CD4-positive, alpha-beta T cell treated with Interleukin-2 at 100 ng/mL for 4 hours (primary cell): Measurements from ENCODE around the gene FBXW7.
A peak's percentile ranks its signal among the peaks of the same experiment; 100 is the strongest.

Experiments
- DNase-seq: peaks from one replicate; pipeline ENCODE4 v3.0.0-alpha.2; 2020; ENCODE audit warnings: low spot score

The FBXW7 gene

GRCh38 chr4:152544533-152544932, 8.6 kb upstream of the FBXW7 start:
- peak; percentile 35 for DNase-seq

DNA sequence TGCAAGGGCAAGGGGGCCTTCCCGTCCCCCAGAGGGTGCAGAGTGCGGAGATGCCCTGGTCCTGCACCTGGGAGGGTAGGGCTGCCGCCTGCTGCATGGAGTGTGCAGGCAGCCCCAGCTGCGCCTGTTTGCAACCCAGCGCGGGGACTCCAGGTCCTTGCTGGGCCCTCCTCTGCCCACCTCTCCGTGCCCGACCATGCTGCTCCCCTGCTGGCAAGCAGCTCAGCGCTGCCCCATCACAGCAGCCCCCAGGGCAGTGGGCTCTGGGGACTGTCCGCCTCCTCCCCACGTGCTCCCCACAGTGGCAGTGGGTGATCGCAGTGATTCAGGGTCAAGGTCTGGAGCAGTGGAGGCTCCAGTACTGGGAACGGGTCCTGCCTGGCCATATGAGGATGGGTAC, 5.0 kb upstream of the FBXW7 start:
- no peak for DNase-seq

GRCh38 chr4:152540293-152540674, 4.4 kb upstream of the FBXW7 start:
- no peak for DNase-seq

DNA sequence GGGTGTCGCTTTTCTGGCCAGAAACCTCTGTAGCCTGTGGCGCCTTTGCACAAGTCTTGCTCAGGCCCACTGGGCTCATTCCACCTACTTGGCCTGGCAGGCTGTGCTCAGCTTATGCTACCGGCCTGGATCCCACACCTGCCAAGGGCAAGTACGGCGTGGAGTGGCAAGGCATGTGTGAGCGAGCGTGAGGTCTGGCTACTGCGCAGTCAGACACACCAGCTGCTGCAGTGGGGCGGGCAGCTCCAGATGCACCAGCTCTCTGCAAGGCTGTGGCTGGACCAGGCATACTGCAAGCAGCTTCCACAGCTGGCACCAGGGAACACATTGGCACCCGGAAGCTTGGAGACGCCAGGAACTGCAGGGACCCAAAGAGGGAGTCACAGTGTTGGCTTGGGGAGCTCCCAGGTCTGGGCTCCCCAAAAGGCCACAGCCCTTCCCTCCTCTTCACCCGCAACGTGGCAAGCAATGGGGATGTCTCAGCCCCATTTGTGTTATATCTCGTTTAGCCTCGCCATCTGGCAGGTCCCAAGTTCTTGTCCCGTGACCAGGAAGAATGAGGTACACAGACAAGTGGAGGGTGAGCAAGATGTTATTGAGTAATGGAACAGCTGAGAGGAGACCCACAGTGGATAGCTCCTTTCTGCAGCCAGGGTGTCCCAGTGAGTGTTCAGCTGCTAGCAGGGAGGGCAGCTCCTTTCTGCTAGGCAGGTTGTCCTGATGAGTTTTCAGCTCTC, 3.8 kb upstream of the FBXW7 start:
- DNase-seq, result no peak

GRCh38 chr4:152537881-152538280, 2.0 kb upstream of the FBXW7 start:
- DNase-seq, result no peak

DNA sequence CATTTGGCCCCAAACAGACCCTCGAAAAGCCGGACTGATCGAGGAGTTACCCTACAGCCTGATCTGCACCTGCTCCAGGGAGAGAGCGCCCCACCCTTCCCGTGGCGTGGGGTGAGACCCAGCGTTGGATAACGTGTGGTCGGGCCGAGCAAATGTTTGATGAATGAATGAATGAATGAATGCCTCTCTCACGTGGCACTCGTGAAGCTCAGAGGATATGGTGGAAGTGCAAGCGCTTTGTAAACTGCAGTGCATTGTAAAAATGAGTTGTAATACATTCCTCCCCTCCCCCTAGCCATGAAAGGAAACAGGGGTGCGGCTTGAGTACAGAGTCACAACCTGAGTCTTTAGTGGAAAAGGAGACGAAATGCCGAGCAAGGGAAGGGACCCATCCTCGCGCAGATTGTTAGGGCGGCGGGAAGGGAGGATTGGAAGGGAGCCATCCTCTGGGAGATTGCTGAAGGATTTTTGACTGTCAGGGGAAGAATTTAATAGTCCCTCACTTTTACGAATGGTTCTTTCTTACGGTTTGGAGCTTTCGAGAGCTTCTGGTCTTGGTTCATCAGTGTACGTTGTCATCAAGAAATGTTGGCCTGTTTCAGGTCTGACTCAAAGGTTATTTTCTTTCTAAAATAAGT, 772 bp upstream of the FBXW7 start:
- peak; percentile 82 for DNase-seq

GRCh38 chr4:152535360-152535902, 461 bp downstream of the FBXW7 start:
- DNase-seq, result no peak

DNA sequence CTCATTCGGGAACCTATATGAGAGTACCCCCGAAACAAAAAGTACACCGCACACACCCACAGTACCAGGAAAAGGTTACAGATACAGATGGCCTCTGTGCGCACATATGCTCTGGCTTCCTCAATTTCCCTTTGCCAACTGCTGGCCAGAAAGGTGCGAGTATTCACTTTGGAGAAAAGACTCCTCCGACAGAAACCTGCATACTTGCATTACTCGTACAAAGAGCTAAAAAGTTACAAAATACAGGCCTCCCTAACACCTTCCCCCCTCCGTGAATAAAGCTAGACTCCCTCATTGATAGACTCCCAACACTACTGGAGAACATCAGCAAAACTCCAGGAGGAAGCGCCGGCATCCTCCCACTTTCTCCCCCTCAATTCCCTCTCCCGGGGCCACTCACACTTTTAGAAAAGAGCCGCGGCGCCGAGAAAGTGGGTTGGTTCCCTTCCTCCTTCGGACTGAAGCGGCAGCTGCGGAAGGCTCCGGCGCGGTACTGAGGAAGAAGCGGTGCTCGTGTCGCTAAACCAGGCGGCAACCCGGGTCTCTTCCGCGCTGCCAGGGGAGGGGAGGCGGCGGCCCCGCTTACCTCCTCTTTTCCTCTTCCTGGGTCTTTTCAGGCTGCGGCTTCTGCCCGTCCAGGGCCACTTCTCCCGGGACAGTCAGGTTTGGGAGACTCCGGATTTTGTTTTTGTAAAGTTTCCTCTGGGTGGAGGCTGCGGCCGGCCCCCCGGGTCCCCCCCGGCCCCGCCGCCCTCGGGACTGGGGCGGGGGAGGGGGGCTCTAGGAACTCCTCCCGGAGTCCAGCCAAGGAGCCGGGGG, 1.1 kb downstream of the FBXW7 start:
- peak; percentile 49 for DNase-seq

GRCh38 chr4:152531479-152531878, 4.4 kb downstream of the FBXW7 start:
- no peak for DNase-seq

DNA sequence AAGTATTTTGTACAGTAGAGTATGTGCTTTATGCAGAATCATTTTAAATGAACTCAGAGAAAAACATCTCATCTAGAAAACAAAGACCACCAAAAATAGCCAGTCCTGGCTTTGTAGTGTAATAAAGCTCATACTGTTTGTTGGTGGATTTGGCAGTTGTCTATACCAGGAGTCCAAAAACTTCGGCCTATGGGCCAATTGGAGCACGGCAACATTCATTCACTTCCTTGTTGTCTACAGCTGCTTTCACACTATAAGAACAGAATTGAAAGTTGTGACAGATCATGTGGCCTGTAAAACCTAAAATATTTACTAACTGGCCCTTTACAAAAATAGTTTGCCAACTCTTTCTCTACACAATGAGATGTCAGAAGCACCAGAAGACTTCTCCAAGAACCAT, 5.3 kb downstream of the FBXW7 start:
- DNase-seq, result no peak

DNA sequence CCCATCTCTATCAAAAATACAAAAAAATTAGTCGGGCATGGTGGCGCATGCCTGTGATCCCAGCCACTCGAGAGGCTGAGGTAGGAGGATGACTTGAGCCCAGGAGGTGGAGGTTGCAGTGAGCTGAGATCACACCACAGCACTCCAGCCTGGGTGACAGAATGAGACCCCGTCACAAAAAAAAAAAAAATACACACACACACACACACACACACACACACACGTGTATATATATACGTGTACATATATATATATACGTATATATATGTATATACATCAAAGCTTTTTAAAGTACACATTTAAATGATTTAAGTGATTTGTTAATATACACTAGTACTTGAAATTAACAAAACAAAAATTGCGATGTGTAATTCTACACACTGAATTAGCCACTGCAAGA, 6.0 kb downstream of the FBXW7 start:
- no peak for DNase-seq

- DNase-seq, result no peak
Observed at GRCh38 chr4:152528060-152528459, 7.8 kb downstream of the FBXW7 start.

GRCh38 chr4:152525878-152526277, 10.0 kb downstream of the FBXW7 start:
- DNase-seq, result no peak

GRCh38 chr4:152524427-152524826, 11.5 kb downstream of the FBXW7 start:
- peak; percentile 33 for DNase-seq

- DNase-seq, result no peak
Observed at GRCh38 chr4:152523731-152524130, 12.2 kb downstream of the FBXW7 start.

- DNase-seq, result no peak
Observed at GRCh38 chr4:152522754-152523153, 13.1 kb downstream of the FBXW7 start.

- no peak for DNase-seq
Observed at GRCh38 chr4:152522245-152522644, 13.6 kb downstream of the FBXW7 start.

- no peak for DNase-seq
Observed at GRCh38 chr4:152516156-152516555, 19.7 kb downstream of the FBXW7 start.

DNA sequence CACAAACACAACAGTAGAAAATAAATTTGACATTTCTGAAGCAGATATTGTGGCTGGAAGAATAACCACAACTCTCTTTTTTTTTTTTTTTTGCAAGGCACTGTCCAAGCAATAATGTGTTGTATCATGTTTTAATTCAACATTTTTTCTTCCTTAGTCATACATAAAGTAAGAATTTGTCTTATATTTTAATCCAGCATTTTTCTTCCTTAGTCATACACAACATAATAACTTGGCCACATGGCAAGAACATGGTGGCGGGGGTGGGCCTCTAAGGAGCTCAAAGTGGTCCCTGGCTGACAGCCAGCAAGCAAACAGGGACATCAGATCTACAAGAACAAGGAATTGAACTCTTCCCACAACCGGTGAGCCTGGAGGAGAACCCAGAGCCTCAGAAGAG, 20.2 kb downstream of the FBXW7 start:
- DNase-seq, result no peak

DNA sequence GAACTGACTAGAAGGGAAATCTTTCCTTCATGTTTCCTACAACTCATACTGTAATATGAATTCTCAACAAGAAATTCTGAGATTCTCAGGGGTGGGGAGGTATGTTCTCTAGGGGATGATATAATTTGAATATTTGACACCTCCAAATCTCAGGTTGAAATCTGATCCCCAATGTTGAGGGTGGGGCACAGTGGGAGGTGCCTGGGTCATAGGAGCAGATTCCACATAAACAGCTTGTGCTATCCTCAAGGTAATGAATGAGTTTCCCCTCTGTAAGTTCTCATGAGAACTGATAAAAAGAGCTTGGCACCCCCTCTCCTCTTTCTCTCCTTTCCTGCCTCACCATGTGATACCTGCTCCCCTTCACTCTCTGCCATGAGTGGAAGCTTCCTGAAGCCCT, 21.5 kb downstream of the FBXW7 start:
- no peak for DNase-seq

- no peak for DNase-seq
Observed at GRCh38 chr4:152513078-152513477, 22.8 kb downstream of the FBXW7 start.

DNA sequence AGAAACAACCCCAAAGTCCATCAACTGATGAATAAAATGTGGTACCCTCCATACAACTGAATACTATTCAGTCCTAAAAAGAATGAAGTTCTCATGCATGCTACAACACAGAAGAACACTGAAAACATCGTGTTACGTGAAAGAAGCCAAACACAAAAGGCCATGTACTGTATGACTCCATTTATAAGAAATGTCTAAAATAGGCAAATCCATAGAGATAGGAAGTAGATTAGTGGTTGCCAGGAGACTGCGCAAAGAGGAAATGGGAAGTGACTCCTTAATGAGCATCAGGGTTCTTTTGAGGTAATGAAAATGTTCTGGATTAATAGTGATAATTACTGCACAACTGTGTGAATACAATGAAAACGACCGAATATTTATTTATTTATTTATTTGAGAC, 23.4 kb downstream of the FBXW7 start:
- DNase-seq, result no peak
